ENCODE results near the gene RHBDL3.

RHBDL3 gene

DNA sequence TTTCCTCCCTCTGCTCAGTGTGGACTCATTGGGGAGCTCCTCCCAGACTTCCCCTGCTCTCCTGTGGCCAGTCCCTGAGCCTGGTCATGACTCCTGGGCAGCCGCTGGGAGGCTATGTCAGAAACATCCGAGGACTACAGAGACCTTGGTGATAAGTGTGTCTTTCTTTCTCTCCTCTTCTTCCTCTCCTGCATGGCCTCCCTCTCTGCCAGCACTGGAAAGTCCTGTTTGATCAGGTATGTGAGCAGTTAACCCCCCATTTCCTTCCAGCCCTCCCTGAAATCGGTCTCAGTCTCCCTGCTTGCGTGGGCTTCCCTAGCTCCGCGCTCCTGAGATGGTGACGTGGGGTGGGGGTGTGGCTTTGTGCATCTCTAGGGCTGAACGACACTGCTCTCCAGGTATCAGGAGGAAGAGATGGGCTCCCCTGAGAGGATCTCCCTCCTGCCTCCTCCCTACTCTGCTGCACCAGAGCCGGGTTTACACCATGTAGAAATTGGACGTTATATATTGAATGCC, 2.1 kb downstream of the RHBDL3 start:
- DNase-seq = peak; percentile 14

DNA sequence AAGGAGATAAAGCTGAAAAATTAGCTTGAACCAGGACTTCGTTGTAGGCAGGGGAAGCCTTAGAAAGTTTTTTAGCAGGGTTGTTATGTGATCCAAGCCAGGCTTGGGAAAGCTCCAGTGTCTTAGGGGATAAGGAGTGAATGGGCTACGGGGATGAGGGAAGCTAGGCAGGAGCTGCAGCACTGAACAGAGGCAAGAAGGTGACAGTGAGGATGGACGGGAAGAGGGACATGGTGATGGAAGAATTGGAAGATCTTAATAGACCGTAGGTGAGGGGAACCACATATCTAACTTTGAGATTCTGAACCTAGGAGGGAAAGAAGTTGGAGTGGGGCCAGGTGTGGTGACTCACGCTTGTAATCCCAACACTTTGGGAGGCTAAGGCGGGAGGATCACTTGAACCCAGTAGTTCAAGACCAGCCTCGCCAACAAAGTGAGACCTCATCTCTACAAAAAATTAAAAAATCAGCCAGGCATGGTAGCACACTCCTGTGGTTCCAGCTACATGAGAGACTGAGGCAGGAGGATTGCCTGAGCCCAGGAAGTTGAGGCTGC, 3.2 kb downstream of the RHBDL3 start:
- no peak for DNase-seq

GRCh38 chr17:32269377-32269776, 3.7 kb downstream of the RHBDL3 start:
- DNase-seq = no peak

DNA sequence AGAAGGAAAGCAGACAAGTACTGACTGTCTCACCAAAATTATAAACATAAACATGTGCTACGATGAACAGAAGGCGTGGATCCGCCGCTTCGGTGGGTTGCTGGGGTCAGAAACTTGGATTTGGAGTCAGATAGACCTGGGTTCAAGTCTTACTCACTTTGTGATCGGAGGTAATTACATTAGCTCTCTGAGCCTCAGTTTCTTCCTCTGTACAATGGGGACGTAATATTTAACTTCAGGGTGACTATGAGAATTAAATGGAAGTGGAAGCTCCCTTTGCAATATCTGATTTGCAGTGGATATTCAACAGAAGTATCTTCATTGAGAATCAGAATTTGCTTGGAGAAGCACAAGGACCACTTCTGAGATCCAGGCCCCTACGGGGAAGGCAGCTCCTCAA, 6.2 kb downstream of the RHBDL3 start:
- no peak for DNase-seq

DNA sequence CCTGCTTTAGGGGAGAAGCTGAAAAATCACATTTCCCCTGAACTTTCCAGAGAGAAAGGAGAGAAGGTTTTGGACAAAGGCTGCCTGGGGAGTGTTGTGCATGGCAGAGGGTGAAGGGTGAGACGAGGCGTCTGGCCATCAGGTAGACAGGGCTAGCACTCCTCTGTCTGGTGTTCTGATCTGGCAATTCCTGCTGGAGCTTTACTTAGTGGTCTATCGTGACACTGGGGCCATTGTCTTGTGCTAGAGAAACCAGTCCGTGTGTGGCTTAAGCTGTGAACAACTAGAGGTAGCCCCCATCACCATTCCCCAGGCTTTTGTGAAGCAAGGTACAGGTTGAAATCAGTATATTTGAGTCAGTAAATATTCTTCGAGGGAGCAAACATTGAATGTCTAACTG, 8.5 kb downstream of the RHBDL3 start:
- no peak for DNase-seq

DNA sequence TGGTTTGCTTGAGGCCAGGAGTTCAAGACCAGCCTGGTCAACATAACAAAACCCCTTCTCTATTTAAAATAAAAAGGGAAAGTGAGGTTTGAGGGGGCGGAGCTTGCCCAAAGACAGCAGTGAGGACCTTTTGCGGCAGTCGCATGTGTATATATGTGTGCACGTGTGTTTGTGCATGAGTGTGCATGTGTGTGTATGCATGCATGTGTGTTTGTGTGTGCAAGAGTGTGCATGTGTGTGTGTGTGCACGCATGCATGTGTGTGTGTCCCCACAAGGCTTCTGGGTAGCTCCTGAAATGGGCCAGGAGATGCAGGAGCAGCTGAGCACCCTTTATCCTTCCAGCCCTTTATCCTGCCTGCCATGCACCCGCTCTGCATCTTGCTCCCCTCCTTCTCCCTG, 9.0 kb downstream of the RHBDL3 start:
- DNase-seq = no peak

- no peak for DNase-seq
These were observed 9.7 kb downstream of the RHBDL3 start for GRCh38 chr17:32275060-32276042.

GRCh38 chr17:32276171-32276601, 10.6 kb downstream of the RHBDL3 start:
- no peak for DNase-seq

DNA sequence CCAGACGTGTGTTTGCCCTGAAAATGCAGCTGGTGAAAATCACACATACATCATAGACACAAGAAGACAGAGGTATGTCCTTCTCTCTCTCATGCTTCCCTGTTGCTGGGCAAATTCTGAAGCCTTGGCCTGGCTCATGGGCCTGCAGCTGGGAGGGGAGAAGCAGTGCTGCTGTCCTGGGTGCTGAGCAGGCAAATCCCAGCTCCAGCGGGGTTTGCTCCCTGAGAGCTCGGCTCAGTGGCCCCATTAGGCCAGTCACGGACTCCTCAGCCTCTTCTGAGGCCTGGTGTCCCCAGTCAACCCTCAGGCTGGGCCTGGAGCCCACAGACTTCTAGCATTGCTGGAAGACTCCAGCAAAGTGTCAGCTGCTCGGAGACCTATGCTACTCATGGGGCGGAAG, 11.7 kb downstream of the RHBDL3 start:
- no peak for DNase-seq

- no peak for DNase-seq
These were observed 13.2 kb downstream of the RHBDL3 start for GRCh38 chr17:32278815-32279214.

- DNase-seq = no peak
These were observed 14.5 kb downstream of the RHBDL3 start for GRCh38 chr17:32279891-32280716.

DNA sequence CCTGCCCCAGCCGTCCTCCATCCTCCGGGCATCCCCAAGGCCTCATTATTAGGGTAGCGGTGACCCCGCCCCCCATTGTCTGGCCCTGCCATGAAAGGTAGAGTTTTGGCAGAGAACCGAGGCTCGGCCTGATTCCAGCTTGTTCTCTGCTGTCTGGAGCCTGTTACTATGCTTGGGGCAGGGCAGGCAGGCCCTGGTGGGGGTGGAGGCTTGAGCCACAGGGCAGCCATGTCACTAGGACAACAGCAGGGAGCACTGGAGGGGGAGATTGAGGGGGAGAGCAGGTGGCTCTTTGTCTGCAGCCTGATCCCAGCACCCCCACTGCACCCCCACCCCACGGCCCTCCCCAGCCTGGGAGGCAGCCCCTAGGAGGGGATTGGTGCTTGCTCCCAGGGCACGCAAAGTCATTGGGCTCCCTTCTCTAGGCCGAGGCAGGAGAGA, 15.4 kb downstream of the RHBDL3 start:
- no peak for DNase-seq

GRCh38 chr17:32283745-32284201, 18.1 kb downstream of the RHBDL3 start:
- no peak for DNase-seq

DNA sequence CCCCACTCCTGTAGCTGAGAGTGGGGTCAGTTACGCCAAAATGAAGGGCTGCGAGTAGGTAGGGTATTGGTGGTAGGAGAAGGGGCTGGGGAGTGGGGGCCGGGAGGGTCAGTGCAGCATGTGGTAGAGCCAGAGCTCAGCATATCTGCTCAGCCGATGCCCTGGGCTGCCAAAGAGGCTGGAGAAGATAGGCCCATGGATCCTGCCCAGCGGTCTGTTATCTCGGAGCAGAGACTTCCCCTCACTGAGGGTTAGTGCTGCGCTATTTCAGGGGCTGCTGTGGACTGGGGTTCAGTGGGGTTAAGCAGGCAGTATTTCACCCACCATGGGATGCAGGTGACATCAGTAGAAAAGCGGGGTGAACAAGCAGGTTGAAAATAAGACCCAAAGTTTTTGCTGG, 19.7 kb downstream of the RHBDL3 start:
- no peak for DNase-seq

DNA sequence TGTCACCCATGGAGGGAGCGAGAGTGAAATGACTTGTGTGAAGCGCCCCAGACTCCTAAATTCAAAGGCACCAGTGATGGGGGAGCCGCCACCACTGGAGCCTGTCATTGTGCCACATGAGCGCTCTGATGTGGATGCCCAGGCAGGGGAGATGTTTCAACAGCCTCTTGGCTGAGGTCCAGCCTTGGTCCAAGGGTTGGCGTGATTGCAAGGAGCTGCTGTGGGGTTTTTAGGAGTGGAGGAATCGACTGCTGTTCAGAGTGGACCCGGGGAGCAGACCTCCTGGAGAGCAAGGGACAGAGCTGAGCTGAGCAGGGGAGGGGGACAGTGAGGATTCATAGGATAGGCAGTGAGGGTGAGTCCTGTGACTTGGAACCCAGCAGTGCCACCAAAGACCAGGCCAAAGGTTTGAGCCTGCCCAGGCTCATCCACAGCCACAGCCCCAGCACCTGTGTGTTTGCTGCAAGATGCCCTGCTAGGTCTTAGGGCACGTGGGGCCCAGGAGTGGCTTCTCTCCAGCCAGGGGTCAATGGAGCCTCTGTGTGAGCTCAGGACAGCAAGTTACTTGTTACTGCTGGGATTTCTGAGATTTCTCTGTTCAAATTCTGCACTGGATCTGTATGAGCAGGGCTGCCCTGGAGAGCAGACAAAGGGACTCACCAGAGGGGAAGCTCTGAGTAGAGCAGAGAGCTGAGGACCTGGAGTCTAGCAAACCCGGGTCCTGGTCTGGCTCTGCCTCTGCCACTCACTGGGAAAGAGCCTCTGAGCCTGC, 20.3 kb downstream of the RHBDL3 start:
- no peak for DNase-seq

DNA sequence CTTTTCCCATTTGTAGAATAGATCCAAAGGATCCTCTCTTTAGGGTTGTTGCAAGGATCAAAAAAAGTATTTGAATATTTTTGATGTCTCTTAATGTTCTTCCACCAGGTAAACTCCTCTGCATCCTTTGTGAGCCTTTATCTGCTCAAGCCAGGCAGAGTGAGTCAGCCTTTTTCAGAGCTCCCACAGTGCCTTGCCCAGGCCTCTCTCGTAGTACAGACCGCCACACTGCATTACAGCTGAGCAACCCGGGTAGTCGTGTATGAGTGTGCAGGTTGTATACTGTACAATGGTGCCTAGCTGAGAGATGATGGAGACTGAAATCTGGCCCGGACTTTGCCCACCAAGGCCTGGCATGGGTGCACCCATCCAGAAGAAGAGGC, 20.9 kb downstream of the RHBDL3 start:
- DNase-seq = no peak

DNA sequence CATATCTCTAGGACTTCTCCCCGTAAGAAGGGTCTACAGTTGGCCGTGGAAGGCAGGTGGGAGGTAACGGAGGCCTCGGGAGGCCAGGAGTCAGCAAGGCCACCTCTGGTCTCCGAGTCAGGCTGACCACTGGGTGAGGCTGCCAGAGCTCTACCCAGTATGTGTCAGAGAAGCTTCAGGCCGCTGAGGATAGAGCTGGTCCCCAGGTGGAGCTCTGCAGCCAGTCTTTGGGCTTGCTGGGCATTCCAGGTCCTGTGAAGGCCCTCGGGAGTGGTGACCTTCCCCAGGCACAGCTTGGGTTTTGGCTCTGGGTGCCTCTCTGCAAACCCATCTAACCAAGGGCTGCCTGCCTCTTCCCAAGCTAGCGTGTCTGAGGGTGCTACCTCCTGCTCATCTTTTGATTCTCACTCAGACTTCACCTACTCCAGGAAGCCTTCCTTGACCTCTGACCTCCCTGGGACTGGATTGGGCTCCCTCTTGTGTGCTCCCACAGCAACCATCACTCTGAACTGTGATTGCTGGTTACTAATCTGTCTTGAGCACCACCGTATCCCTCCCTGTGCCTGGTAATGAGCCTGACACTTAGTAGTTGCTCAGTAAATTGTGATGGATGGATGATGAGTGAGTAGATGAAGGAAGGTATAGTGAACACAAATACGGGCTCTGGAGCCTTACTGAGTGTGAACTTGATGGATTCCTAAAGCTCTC, 22.3 kb downstream of the RHBDL3 start:
- DNase-seq = no peak

GRCh38 chr17:32288615-32289014, 23.0 kb downstream of the RHBDL3 start:
- no peak for DNase-seq

GRCh38 chr17:32289471-32290070, 23.9 kb downstream of the RHBDL3 start:
- no peak for DNase-seq

DNA sequence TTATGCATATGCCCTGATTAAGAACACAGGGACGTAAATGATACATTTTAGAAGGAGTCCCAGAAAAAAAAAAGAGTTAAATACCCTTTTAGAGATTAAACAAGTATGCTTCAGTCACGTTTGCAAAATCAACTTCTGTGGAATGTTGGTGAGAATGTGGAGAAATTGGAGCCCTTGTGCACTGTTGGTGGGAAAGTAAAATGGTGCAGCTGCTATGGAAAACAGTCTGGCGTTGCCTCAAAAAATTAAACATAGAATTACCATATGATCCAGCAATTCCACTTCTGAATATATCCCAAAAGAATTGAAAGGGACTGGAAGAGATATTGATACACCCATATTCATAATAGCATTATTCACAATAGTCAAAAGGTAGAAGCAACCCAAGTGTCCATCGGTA, 26.5 kb downstream of the RHBDL3 start:
- DNase-seq = no peak

DNA sequence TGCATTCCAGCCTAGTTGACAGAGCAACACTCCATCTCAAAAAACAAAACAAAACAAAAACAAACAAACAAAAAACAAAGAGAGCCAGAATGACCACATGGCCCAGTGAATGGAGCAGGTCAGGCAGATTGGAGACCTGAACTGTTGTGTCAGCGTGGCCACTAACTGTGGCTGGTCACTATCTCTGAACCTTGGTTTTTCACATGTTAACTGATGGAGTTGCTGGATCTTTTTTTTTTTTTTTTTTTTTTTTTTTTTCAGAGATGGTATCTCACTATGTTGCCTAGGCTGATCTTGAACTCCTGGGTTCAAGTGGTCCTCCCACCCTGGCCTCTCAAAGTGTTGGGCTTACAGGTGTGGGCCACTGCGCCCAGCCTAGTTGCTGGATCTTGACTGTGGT, 31.8 kb downstream of the RHBDL3 start:
- DNase-seq = no peak
